ENCODE data around the gene ART1.
"Not testable (repeated sequence)": the region's sequence is repeated elsewhere in the genome, so short reads cannot be mapped to it uniquely, and the experiment has no call there.

ART1 gene

DNA sequence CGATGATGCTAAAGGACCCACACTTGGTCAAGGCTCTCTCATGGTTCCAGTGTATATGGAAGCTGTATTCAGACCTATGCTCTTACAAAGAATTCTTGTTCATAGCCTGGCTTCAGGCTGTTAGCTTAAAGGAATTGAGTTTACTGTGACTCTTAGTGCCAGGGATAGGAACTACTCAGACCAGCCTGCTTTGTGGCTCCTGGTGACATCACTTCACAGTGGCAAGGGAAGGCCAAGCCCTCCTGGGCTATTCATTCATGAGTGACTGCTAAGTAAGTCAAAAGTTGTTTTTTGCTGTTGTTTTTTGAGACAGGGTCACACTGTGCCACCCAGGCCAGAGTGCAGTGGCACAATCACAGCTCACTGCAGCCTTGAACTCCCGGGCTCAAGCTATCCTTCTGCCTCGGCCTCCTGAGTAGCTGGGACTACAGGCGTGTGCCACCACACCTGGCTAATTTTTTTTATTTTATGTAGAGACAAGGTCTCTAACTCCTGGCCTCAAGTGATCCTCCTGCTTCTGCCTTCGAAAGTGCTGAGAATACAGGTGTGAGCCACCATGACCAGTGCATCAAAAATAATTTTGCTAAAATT is 12.8 kb upstream of the ART1 start:
- DNase-seq (ENCODE audit: low read depth in 2 of 2), result no peak

DNA sequence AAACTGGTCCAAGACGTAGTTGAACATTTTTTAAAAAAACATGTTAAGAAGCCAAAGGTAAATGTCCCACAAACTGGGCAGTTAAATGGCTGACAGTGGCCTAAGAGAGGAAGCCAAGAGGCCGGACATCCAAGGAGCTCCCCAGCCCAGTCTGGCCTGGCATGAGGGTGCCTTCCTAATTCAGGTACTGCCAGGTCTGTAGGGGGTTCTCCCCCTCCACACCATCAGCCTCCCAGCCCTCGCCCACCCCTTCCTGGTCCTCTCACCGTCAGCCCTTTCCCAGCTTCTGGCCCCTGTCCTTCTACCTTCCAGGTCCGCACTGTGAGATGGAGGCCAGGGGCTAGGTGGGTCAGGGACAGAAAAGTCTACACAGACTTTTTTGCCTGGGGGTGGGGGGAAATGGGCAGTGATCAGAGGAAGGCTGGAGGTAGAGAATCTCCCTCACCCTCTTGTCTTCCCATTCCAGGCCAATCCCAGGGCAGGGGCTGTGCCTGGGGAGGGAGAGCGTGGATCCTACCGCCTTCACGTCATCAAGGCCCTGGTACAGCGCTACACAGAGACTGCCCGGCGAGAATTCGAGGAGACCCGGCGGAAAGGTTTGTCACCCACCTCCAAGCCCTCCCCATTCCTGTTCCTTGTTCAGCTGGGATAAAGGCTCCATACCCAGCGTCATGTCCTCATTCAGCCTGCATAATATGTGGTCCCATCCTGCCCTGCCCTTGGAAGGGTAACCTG is 9.1 kb upstream of the ART1 start:
- DNase-seq (ENCODE audit: low read depth in 2 of 2), result no peak

DNA sequence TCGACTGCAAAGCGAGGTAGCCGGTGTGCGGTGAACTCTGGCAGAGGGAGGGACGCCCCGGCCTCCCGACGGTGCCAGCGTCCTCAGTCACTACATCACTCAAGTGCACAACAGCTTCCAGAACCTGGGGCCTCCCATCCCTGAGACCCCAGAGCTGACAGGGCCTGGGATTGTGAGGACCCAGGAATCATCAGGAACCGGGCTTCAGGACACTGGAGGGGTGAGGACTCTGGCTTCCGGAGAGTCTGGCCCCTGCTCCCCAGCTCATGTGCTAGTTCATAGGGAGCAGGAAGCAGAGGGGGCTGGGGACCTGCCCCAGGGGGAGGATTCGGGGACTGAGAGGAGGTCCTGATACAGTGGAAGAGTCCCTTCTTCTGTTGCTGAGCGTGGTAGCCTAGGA is 7.7 kb upstream of the ART1 start:
- DNase-seq (ENCODE audit: low read depth in 2 of 2), result no peak

DNA sequence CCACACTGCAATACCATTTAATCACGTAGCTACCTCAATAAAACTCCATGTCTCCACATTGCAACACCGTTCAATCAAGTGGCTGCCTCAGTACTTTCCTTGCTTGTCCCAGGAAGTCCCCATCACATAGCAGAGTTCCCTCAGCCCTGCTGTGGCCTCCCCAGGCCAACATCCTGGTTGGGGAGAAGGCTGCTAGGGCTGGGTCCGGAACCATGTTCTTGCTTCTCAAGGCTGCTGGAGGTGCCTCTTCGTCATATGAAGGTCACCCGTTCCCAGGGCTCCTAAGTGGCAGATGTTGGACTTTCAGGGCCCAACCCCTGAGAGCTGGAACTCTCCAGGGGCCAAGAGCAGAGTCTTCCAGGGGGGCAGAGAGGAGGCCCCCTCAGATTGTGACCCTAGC is 6.4 kb upstream of the ART1 start:
- no peak for DNase-seq (ENCODE audit: low read depth in 2 of 2)

DNA sequence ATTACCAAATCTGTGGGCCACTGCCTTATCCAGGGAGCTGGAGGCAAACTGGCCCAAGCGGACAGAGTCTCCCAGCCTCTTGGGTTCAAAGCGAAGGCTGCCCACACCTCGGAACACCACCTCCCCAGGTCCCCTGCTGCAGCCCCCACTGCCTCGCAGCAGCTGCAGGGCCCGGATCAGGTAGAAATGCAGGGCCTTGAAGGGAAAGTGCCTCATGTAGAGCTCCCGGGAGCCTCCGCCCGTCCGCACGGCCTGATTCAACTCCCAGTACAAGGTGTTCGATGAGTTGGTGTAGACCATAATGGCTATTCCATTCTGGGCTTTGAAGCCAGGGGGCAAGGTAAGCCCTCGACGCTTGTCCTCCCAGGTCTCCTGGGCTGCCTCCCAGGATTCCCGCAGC is 5.1 kb upstream of the ART1 start:
- DNase-seq (ENCODE audit: low read depth in 2 of 2), result no peak

DNA sequence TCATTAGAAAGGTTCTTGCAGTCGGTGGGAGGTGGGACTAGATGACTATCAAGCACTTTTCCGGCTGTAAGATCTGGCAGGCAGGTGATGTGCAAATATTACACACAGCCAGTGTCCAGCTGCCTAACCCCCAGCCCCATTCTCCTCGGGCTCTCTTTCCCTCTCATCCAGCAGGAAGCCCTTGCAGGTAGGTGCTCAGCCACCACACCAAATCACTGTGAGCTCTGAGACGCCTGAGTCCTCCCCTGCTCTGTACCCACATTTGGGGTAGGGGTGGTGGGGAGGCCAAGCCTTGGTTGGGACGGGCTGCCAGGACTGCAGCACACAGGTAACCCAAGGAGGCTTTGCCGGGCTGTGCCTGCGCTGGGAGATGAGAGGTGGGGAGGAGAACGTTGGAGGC is 3.7 kb upstream of the ART1 start:
- no peak for DNase-seq (ENCODE audit: low read depth in 2 of 2)

DNA sequence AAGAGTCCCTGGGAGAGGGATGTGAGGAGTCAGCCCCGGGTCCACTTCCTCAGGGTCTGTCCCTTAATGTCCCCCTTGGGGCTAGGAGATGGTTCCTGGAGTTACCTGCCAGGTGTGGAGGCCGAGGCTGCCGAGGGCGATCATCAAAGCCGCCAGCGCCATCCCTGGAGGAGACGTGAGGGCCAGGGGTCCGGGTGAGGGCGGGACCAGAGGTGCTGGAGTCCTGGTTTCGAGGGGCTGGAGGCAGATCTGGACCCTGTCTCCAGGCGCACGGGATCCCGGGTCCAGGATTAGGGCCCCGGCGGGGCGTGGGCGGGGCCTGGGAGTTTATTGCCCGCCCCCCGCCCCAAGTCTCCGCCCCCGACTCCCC is 3.2 kb upstream of the ART1 start, which contains the start of gene ART5:
TSS of gene ART5 (minus strand) at position 292 of the 370 bp plus-strand sequence. CDS start at position 162, 130 bp downstream.
- no peak for DNase-seq (ENCODE audit: low read depth in 2 of 2)

DNA sequence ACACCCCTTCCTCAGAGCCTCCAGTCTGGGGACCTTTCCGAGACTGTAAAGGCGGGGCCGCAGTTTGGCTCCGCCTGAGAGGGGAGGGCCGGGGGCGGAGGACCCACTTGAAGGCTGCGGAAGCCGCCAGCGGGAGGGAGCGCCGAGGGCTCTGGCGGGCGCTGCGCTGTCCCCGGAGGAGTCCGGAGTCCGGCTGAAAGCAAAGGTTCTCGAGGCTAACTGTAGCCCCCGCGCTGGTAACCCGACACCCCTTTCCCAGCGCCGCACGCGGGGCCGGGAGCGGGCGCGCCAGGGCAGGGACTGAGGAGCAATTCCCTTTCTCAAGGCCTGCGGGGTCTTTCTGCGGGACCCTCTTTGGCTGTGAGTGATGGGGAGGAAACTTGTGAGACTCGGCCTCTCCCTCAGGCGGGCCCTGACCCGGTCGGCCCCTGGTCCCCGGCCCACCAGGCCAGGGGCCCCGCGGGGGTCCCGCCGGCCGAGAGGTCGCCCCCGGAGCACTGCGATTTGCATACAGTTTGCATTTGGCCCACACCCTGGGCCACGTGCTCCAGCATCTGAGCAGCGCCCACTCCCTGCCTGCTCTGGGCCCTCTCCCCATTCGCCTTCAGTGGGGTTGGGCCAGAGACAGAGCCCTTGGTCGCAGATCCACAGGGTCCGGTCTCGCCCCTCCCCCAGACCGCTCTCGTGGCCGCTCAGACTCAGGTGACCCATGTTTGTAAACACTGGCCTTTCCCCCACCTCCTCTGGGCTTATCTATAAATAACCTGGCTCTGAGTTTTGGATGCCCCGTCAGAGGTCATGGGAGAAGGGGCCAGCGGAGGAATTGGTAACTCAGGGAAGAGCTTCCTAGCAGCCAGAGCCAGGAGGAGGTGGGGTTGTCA is 2.6 kb upstream of the ART1 start:
- peak; percentile 60 to 62 for DNase-seq (ENCODE audit: low read depth in 2 of 2)

DNA sequence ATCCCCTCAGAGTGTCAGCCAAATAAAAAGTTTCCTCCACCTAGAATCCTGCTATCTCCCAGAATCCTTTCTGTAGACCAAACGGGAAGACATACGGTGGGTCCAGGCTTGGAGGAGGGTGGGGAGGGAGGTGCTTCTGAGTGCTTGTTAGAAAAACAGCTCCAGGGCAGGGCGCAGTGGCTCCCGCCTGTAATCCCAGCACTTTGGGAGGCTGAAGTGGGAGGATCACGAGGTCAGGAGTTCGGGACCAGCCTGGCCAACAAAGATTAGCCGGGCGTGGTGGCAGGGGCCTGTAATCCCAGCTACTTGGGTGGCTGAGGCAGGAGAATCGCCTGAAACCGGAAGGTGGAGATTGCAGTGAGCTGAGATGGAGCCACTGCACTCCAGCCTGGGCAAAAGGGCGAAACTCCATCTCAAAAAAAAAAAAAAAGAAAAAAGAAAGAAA is 1.8 kb upstream of the ART1 start:
- not testable (repeated sequence) for DNase-seq (ENCODE audit: low read depth in 2 of 2)

DNA sequence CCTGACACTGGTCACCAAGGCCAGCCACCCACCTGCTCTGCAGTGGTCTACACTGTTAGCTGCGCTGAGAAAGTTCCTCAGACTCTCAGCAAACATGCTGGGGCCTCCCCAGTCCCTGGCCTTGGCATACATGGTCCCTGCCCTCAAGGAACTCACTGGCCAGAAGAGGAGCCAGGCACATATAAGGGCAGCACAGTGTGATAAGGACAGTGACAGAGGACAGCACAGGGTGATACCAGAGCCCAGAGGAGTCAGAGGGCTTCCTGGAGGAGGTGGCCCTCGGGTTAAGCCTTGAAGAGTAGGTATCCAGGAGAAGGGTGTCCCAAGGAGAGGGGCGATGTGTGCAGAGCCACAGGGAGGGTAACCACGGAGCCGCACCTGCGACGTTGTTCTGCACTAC is 624 bp downstream of the ART1 start:
- DNase-seq (ENCODE audit: low read depth in 2 of 2), result no peak

DNA sequence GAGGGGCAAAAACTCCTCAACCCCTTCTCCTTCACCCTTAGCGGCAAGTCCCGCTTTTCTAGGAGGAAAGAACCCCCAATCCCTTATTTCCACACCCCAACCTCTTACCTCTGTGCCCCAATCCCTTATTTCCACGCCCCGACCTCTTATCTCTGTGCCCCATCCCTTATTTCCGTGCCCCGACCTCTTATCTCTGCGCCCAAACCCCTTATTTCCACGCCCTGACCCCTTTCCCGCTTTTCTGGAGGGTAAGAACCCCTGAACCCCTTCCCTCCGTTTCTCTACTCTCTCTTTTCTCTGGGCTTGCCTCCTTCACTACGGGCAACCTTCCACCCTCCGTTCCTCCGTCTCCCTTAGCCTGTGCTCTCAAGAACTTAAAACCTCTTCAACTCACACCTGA is 3.9 kb downstream of the ART1 start:
- not testable (repeated sequence) for DNase-seq (ENCODE audit: low read depth in 2 of 2)

DNA sequence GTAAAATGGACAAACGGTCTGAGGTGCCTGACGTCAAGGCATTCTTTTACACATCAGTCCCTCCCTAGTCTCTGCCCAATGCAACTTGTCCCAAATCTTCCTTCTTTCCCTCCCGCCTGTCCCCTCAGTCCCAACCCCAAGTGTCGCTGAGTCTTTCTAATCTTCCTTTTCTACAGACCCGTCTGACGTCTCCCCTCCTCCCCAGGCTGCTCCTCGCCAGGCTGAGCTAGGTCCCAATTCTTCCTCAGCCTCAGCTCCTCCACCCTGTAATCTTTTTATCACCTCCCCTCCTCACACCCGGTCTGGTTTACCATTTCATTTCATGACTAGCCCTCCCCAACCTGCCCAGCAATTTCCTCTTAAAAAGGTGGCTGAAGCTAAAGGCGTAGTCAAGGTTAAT is 4.4 kb downstream of the ART1 start:
- DNase-seq (ENCODE audit: low read depth in 2 of 2), result not testable (repeated sequence)

DNA sequence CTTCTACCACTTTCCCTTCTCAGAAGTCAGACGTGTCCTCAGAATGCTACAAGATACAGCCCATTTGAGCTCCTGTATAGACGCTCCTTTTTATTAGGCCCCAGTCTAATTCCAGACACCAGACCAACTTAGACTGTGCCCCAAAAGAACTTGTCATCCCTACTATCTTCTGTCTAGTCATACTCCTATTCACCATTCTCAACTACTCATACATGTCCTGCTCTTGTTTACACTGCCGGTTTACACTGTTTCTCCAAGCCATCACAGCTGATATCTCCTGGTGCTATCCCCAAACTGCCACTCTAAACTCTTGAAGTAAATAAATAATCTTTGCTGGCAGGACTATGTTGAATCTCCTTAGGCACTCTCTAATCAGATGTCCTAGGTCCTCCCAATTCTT is 7.6 kb downstream of the ART1 start:
- not testable (repeated sequence) for DNase-seq (ENCODE audit: low read depth in 2 of 2)

DNA sequence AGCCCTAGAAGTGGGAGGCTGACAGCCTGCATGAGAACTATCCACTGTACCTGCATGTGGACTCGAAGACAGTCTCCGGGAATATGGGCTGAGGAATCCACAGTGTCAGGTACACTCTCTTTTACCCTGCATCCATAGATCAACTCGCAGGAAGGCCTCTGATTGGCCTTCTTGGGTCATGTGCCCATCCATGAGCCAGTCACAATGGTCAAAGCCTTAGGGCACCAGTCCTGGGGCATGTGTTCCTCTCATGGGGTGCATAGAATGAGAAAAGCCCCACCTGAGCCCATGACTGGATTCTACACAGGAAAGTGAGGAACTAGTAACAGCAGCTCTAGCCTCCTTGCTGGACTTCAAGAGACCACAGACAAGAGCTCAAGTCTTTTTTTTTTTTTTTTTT is 10.6 kb downstream of the ART1 start:
- no peak for DNase-seq (ENCODE audit: low read depth in 2 of 2)

DNA sequence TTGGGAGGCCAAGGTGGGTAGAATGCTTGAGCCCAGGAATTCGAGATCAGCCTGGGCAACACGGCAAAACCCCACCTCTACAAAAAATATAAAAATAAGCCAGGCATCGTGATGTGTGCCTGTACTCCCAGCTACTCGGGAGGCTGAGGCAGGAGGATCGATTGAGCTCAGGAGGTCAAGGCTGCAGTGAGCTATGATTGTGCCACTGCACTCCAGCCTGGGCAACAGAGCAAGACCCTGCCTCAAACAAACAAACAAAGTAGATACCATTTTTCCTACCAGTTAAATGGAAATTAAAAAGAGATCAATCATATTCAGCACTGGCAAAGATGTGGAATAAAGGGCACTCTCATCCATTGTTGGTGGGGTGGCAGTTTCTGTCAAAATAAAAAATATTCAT is 12.4 kb downstream of the ART1 start:
- not testable (repeated sequence) for DNase-seq (ENCODE audit: low read depth in 2 of 2)

DNA sequence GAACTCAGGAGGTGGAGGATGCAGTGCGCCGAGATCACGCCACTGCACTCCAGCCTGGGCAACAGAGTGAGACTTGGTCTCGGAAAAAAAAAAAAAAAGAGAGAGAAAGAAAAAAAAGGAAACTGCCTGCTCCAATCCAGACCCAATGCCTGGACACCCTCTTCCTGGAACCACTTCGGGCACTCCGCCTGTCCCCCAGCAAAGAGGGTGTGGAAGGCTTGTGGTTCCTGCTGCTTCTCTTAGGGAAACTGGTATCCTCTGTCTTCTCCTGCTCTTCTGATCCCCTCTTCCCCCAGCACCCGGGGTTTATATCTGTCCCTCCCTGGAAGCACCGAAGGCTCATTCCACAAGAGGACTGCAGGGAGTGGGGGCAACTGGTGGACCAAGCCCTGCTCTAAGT is 13.3 kb downstream of the ART1 start:
- no peak for DNase-seq (ENCODE audit: low read depth in 2 of 2)

DNA sequence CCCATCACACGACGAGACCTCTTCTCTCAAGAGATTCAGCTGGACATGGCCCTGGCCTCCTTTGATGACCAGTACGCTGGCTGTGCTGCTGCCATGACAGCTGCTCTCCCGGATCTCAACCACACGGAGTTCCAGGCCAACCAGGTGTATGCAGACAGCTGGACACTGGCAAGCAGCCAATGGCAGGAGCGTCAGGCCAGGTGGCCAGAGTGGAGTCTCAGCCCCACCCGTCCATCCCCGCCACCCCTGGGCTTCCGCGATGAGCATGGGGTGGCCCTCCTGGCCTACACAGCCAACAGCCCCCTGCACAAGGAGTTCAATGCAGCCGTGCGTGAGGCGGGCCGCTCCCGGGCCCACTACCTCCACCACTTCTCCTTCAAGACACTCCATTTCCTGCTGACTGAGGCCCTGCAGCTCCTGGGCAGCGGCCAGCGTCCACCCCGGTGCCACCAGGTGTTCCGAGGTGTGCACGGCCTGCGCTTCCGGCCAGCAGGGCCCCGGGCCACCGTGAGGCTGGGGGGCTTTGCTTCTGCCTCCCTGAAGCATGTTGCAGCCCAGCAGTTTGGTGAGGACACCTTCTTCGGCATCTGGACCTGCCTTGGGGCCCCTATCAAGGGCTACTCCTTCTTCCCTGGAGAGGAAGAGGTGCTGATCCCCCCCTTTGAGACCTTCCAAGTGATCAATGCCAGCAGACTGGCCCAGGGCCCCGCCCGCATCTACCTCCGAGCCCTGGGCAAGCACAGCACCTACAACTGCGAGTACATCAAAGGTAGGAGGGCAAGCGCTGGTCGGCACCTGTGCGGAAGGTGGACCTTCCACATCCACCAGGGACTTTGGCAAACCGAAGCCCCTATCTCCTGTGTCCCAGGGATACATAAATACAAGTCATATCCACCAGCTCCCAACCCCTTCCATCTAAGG is 14.9 kb downstream of the ART1 start:
- DNase-seq (ENCODE audit: low read depth in 2 of 2), result no peak

DNA sequence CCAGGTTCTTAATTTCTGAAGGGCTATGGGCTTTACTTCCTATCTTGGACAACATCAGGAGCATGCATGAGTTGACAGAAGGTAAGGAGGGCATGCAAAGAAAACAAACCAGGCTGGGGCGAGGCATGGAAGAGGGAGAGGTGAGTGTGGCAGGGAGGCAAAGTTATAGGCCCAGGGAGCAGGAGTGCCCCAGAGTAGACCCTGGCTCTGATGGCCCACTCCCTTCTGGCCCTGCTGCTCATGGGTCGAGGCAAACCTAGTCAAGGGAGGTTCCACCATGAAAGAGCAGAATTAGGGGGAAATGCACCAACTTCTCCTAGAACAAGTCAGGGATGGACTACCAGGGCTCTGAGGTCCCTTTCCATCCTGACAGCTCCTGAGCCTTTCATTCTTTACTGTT is 16.0 kb downstream of the ART1 start:
- DNase-seq (ENCODE audit: low read depth in 2 of 2), result no peak

DNA sequence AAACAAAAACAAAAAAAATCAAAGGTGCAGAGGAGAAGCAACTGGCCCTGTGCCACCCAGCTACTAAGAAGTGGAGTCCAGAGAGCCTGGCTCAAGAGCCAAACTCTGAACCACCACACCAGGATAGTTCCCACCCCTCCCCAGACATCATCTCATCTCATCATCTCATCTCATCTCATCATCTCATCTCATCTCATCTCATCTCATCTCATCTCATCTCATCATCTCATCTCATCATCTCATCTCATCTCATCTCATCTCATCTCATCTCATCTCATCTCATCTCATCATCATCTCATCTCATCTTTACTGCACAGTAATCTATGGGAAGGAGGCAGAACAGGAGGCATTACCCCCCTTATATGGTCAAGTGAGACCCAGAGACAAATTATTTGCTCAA is 17.9 kb downstream of the ART1 start:
- DNase-seq (ENCODE audit: low read depth in 2 of 2), result no peak

DNA sequence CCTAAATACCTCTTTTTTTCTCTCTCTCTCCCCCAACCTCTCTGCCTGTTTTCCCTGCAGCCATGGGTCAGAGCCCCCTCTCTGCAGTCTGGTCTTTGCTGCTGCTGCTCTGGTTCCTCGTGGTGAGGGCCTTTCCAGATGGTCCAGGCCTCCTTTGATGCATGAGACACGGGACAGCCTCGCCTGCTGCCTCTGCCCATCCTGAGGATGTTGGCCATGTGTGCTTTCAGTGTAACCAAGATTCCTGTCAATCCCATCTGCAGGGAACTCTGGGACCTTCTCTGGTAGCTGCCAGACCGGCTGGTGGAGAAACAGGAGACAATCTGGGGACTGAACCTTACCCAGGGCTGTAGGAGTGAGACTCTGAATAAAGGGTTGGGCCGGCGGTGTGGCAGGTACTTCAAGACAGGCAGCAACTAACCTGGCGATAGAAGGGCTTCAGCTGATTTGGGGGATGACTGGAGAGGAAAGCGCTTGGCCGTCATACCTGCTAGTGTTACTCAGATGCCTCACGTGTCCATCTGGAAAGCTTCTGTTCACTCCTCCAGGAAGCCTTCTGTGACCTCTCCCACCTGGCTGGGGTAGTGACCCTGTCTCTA is 19.2 kb downstream of the ART1 start:
- DNase-seq (ENCODE audit: low read depth in 2 of 2), result no peak

DNA sequence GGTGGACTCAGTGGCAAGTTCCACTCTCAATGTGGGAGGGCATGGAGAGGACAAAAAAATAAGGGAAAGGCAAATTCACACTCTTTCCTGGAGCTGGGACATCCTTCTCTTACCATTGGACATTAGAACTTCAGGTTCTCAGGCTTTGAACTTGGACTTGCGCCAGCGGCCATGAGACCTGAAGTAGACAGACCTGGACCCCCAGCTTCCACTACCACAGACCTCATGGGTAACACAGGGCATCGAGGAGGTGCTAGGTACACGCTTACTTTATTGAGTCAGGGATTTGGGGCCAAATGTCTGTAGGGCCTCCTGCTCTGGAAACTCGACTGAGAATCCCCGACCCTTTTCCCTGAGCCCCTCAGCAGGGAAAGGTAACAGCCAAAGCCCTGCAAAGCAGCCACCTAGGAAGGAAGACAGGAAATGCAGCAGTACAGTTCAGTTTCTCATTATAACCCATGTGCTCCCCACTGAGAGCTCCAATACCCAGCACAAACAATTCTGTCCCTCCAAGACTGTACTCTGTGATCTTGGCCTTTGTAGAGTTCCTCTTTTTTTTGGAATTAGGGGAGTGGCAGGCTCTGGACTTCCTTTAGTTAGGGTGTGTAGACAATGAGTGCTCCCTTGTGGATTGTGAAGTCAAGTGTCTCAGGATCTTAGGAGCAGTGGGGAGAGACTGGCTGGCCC is 20.6 kb downstream of the ART1 start:
- no peak for DNase-seq (ENCODE audit: low read depth in 2 of 2)
